Lower lobe of right lung (tissue), 2 donors: Measurements from ENCODE around the gene SUV39H1. TPM values are rescaled to one million over a fixed set of nuclear protein-coding genes. Genes with fewer than 3 reads are reported as not detected.

ENCODE experiments used
- ATAC-seq, 2 donors: fragments of 200-7000 bp; cut with Tn5 transposase; one replicate each; pipeline ENCODE4 v1.9.1; 2020 to 2022; ENCODE audit warnings: mild to moderate bottlenecking in 2 of 2, moderate library complexity in 2 of 2
- DNase-seq: peaks from one replicate; pipeline ENCODE4 v3.0.0-alpha.2; 2020
- H3K27ac ChIP-seq: fragments of 200-600 bp; one replicate; pipeline ENCODE4 v1.8.0; 2022
- H3K27me3 ChIP-seq: fragments of 200-600 bp; one replicate; pipeline ENCODE4 v1.8.0; 2022; ENCODE audit warnings: low read depth
- H3K36me3 ChIP-seq: fragments of 200-600 bp; one replicate; pipeline ENCODE4 v1.8.0; 2022; ENCODE audit warnings: mild to moderate bottlenecking
- H3K4me1 ChIP-seq: fragments of 200-600 bp; one replicate; pipeline ENCODE4 v1.8.0; 2022
- H3K4me3 ChIP-seq: fragments of 200-600 bp; one replicate; pipeline ENCODE4 v1.8.0; 2022; ENCODE audit warnings: mild to moderate bottlenecking
- H3K9me3 ChIP-seq: fragments of 200-600 bp; one replicate; pipeline ENCODE4 v1.8.0; 2022
- CTCF ChIP-seq: fragments of 200-600 bp; IDR thresholded peaks from one replicate; pipeline ENCODE4 v1.8.0; 2022; ENCODE audit warnings: antibody characterized with exemption, mild to moderate bottlenecking
- intact Hi-C: fragments of 100-400 bp; cut with DNase I; formaldehyde crosslinking; loops from one replicate; pipeline ENCODE4 v1.11.0; 2022
- total RNA-seq: library from RNA; stranded (reverse); fragmentation: NEBNext Ultra II Directional; extraction: Animal tissue kit (Norgen Biotek cat#: 25700); gene quantifications from one replicate; pipeline ENCODE4 v1.2.1, GENCODE V29; 2021
- donor health status: DM: no; HTN: yes; CAD: no; lungs with severe emphysema.

Gene SUV39H1
- total RNA-seq, 1 donor from 2014 or later, result 3.5 TPM

- TF ChIP-seq CTCF, result no peak
- H3K27ac ChIP-seq, result no peak overlapping the region
- no peak overlapping the region for H3K4me3 ChIP-seq
- peaks cover 22% of the 10 kb centered on the region for H3K36me3 ChIP-seq
- H3K27me3 ChIP-seq, result no peaks in the 10 kb centered on the region
- peaks cover 4% of the 10 kb centered on the region for H3K4me1 ChIP-seq
- ATAC-seq (no peak), DNase-seq (no peak)
- intact Hi-C loops, result no loop called here
- H3K9me3 ChIP-seq, result no peaks in the 10 kb centered on the region
Measured at GRCh38 chrX:48700246-48700645, 3.7 kb downstream of the SUV39H1 start.

- Histone ChIP-seq H3K4me3 (no peak overlapping the region), H3K27ac (no peak overlapping the region), H3K9me3 (no peaks in the 10 kb centered on the region), H3K36me3 (peaks cover 22% of the 10 kb centered on the region), H3K4me1 (no peaks in the 10 kb centered on the region), H3K27me3 (no peaks in the 10 kb centered on the region)
- intact Hi-C loops, result no loop called here
- ATAC-seq, result no peak
- no peak for DNase-seq
- no peak for TF ChIP-seq CTCF
Measured at GRCh38 chrX:48700951-48701653, 4.6 kb downstream of the SUV39H1 start.

DNA sequence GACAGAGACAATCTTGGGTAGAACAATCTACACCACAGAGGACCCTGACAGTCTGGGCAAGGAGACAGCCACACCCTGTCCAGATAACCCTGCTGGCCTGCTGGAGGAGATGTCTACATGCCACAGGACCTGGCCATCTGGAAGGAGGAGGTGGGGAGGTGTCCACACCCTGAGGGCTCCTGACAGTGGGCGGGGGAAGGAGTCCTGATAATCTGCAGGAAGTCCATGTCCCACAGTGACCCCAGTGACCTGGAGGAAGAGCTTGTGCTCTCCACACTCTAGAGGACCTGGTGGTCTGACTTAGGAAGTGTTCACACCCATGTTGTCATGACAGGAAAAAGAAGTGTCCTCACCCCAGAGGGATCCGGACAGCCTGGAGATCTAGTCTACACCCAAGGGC, 5.5 kb downstream of the SUV39H1 start:
- Histone ChIP-seq H3K4me3 (no peak overlapping the region), H3K4me1 (no peaks in the 10 kb centered on the region), H3K27me3 (no peaks in the 10 kb centered on the region), H3K36me3 (peaks cover 22% of the 10 kb centered on the region), H3K27ac (no peak overlapping the region), H3K9me3 (no peaks in the 10 kb centered on the region)
- DNase-seq, result no peak
- intact Hi-C loops, result no loop called here
- no peak for ATAC-seq
- TF ChIP-seq CTCF, result no peak

DNA sequence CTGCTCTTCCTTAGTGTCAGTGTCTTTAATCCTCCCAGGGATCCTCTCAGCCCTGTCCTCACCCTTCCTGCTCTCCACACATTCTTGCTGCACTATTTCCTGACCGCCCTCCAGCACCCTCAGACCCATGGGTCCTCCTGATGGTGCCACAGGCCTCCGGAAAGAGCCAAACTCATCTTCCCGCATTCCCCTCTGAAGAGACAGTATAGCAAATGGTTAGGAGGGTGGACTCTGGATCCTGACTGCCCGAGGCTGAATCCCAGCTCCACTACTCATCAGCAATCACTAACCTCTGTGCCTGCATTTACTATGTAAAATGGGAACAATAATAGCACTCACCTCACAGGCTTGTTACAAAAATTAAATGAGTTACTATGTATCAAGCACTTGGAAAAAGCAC, 6.2 kb downstream of the SUV39H1 start:
- Histone ChIP-seq H3K4me1 (no peaks in the 10 kb centered on the region), H3K36me3 (peaks cover 22% of the 10 kb centered on the region), H3K9me3 (no peaks in the 10 kb centered on the region), H3K4me3 (no peak overlapping the region), H3K27me3 (no peaks in the 10 kb centered on the region), H3K27ac (no peak overlapping the region)
- no peak for TF ChIP-seq CTCF
- intact Hi-C loops, result no loop called here
- DNase-seq (no peak), ATAC-seq (no peak)

DNA sequence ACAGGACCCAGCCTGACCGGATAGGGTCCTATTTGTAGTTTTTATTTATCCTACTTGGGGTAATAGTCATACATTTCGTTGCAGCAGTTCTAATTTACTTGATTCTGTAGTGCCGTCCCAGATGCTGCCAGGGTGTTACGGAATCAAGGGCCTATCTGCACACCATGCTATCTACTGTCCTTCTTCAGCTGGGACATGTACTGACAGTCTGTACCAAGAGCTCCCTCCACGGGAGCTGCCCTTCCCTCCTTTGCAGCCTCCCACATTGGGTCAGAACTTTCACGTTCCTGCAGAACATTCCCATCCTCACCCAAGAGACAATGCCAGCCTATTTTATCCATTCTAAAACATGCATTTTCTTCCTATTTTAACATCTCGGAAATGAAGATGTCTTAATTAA, 6.7 kb downstream of the SUV39H1 start:
- H3K27ac ChIP-seq, result no peak overlapping the region

More for the DNA sequence above, 6.7 kb downstream of the SUV39H1 start:
- no peak for DNase-seq
- H3K27me3 ChIP-seq, result no peaks in the 10 kb centered on the region
- no peak for ATAC-seq
- no peak for TF ChIP-seq CTCF
- no peaks in the 10 kb centered on the region for H3K4me1 ChIP-seq
- H3K4me3 ChIP-seq, result no peak overlapping the region
- no peaks in the 10 kb centered on the region for H3K9me3 ChIP-seq
- peaks cover 22% of the 10 kb centered on the region for H3K36me3 ChIP-seq
- intact Hi-C loops, result no loop called here
